ENCODE measurements around the gene AMMECR1.

GRCh38 chrX:110248578-110248977 is 69.3 kb downstream of the AMMECR1 start:
- no peak for TF ChIP-seq CTCF (IDR thresholded peaks at IDR 0.05)
- no peak for TF ChIP-seq POLR2A (IDR thresholded peaks at IDR 0.05)
- no peak for TF ChIP-seq POLR2AphosphoS5 (IDR thresholded peaks at IDR 0.05)

Measured in upper lobe of left lung (tissue), 4 donors.